K562 (cell line): ENCODE measurements around the gene BLVRA. TPM values are rescaled to one million over a fixed set of nuclear protein-coding genes. Genes with fewer than 3 reads are reported as not detected.

ENCODE experiments used
- ATAC-seq: fragments of 200-7000 bp; cut with Tn5 transposase; 3 replicates; pipeline ENCODE4 v1.9.1; 2020; ENCODE audit warnings: moderate library complexity
- BruUV-seq: library from RNA; stranded (reverse); fragments of 400-500 nt; replicated peaks from 2 replicates; lab custom pipeline; 2021; lab: Mats Ljungman, UMichigan
- CTCF ChIA-PET: fragments of 300-600 bp; formaldehyde crosslinking; extraction: SDS; loops from one replicate; lab custom pipeline; 2021; ENCODE audit warnings: low intra/inter-chr PET ratio; lab: Yijun Ruan, JAX
- POLR2A ChIA-PET: fragments of 300-600, 350-650 bp; sonication (Branson Sonifier 250); formaldehyde crosslinking; extraction: SDS; loops from one replicate; lab custom pipeline; 2021; ENCODE audit warnings: antibody characterized with exemption, inconsistent platforms; lab: Yijun Ruan, JAX
- DNase-seq, 4 experiments: peaks; one replicate each; pipeline versions ENCODE4 v3.0.0 to v3.0.0-alpha.2; 2011 to 2018; ENCODE audit warnings: low spot score in 3 of 4, mixed read lengths in 3 of 4; ENCODE audit errors: extremely low read depth in 1 of 4
- FAIRE-seq: peaks from 2 replicates; lab custom pipeline; 2011; peaks lifted over from hg19 to GRCh38; lab: Jason Lieb, UNC
- H2AFZ ChIP-seq: 2 replicates; pipeline ENCODE4 v1.6.0; 2011; ENCODE audit warnings: low read depth, low read length, control low read depth, inconsistent platforms
- H3K27ac ChIP-seq: fragments of 200-600 bp; 3 replicates; pipeline ENCODE4 v1.8.0; 2011; ENCODE audit warnings: low read depth, mild to moderate bottlenecking, control low read depth, inconsistent platforms, low read length, moderate library complexity, mixed read lengths; ENCODE audit errors: extremely low read depth
- H3K27me3 ChIP-seq, 2 experiments: fragments of 300-600 bp in 1 of 2; 2 replicates in 1 of 2; 3 replicates in 1 of 2; pipeline versions ENCODE4 v1.6.0 to v1.8.0; 2011; ENCODE audit warnings: inconsistent platforms in 2 of 2, low read length in 2 of 2, mild to moderate bottlenecking in 1 of 2, mixed read lengths in 1 of 2, moderate library complexity in 1 of 2; ENCODE audit not compliant: control insufficient read depth in 2 of 2, insufficient read depth in 2 of 2
- H3K36me3 ChIP-seq: fragments of 300-600 bp; 3 replicates; pipeline ENCODE4 v1.8.0; 2011; ENCODE audit warnings: mild to moderate bottlenecking, low read length, inconsistent platforms; ENCODE audit not compliant: control insufficient read depth, insufficient read depth
- H3K4me1 ChIP-seq, 2 experiments: fragments of 200-600 bp in 1 of 2; replicated peaks in 1 of 2; 2 replicates in 1 of 2; 3 replicates in 1 of 2; pipeline versions ENCODE4 v1.5.1 to v1.8.0; 2011; ENCODE audit warnings: inconsistent platforms in 2 of 2, low read length in 2 of 2, mild to moderate bottlenecking in 1 of 2, mixed read lengths in 1 of 2, moderate library complexity in 1 of 2; ENCODE audit not compliant: control insufficient read depth in 2 of 2, insufficient read depth in 2 of 2
- H3K4me2 ChIP-seq: 2 replicates; pipeline ENCODE4 v1.6.1; 2011; ENCODE audit warnings: low read length, control low read depth, inconsistent platforms, mixed read lengths; ENCODE audit not compliant: insufficient read depth
- H3K4me3 ChIP-seq: fragments of 200-600 bp; sonication (generic), shearing (Covaris generic); 2 replicates; pipeline ENCODE4 v1.5.1; 2016; ENCODE audit warnings: control low read depth, inconsistent platforms
- H3K79me2 ChIP-seq: fragments of 200-600 bp; 3 replicates; pipeline ENCODE4 v1.8.0; 2011; ENCODE audit warnings: low read length, inconsistent platforms; ENCODE audit not compliant: control insufficient read depth, insufficient read depth
- H3K9ac ChIP-seq, 2 experiments: 2 replicates each; pipeline versions ENCODE4 v1.6.0 to v1.6.1; 2011; ENCODE audit warnings: low read depth in 2 of 2, low read length in 2 of 2, control low read depth in 1 of 2, inconsistent platforms in 1 of 2, mild to moderate bottlenecking in 1 of 2, mixed read lengths in 1 of 2; ENCODE audit not compliant: insufficient read depth in 1 of 2
- H3K9me1 ChIP-seq: one replicate; pipeline ENCODE4 v1.6.0; 2011; ENCODE audit warnings: inconsistent platforms, mild to moderate bottlenecking, low read length, moderate library complexity; ENCODE audit not compliant: control insufficient read depth, insufficient read depth
- H3K9me3 ChIP-seq: replicated peaks from 2 replicates; pipeline ENCODE4 v1.5.1; 2011; ENCODE audit warnings: low read depth, low read length, inconsistent platforms; ENCODE audit not compliant: control insufficient read depth, insufficient read depth
- H4K20me1 ChIP-seq: replicated peaks from 2 replicates; pipeline ENCODE4 v1.6.1; 2011; ENCODE audit warnings: low read length, inconsistent platforms, mixed read lengths; ENCODE audit not compliant: control insufficient read depth, insufficient read depth
- FOXM1 ChIP-seq, 2 experiments: fragments of 450-650 bp in 1 of 2; sonication (generic) in 1 of 2; formaldehyde crosslinking in 1 of 2; IDR thresholded peaks; 2 replicates each; pipeline versions ENCODE4 v1.6.1 to v1.9.0; 2017 to 2022; ENCODE audit warnings: low read depth in 2 of 2, mild to moderate bottlenecking in 2 of 2, missing genetic modification reagents in 1 of 2, moderate library complexity in 1 of 2
- HNRNPL ChIP-seq: fragments of 200-400 bp; formaldehyde crosslinking; IDR thresholded peaks from 2 replicates; pipeline ENCODE4 v1.6.1; 2017; ENCODE audit warnings: low read depth, mild to moderate bottlenecking, low read length
- KAT7 ChIP-seq: sonication (generic); formaldehyde crosslinking; IDR thresholded peaks from 2 replicates; pipeline ENCODE4 v1.8.0; 2022; ENCODE audit warnings: missing genetic modification reagents, mild to moderate bottlenecking, borderline replicate concordance
- LEF1 ChIP-seq: fragments of 450-650 bp; IDR thresholded peaks from 2 replicates; pipeline ENCODE4 v1.6.1; 2016; ENCODE audit warnings: mild to moderate bottlenecking
- NBN ChIP-seq: fragments of 450-650 bp; IDR thresholded peaks from 2 replicates; pipeline ENCODE4 v1.6.1; 2016; ENCODE audit warnings: low read depth, mild to moderate bottlenecking
- OTX1 ChIP-seq: fragments of 450-650 bp; formaldehyde crosslinking; IDR thresholded peaks from 2 replicates; pipeline ENCODE4 v1.4.0; 2022; ENCODE audit warnings: mild to moderate bottlenecking
- SREBF1 ChIP-seq: fragments of 150-350 bp; IDR thresholded peaks from 2 replicates; pipeline ENCODE4 v1.6.1; 2014; ENCODE audit warnings: antibody characterized with exemption, low read depth, low read length, borderline replicate concordance
- SRSF1 ChIP-seq: fragments of 200-400 bp; formaldehyde crosslinking; IDR thresholded peaks from 2 replicates; pipeline ENCODE4 v1.6.1; 2017; ENCODE audit warnings: mild to moderate bottlenecking, low read depth, low read length, moderate library complexity
- TEAD4 ChIP-seq, 2 experiments: sonication (generic) in 1 of 2; formaldehyde crosslinking in 1 of 2; IDR thresholded peaks; 2 replicates each; pipeline versions ENCODE4 v1.6.1 to v1.8.0; 2012 to 2022; ENCODE audit warnings: borderline replicate concordance in 1 of 2, inconsistent platforms in 1 of 2, low read length in 1 of 2, mild to moderate bottlenecking in 1 of 2, missing genetic modification reagents in 1 of 2
- TGIF2 ChIP-seq: sonication (generic); formaldehyde crosslinking; IDR thresholded peaks from 2 replicates; pipeline ENCODE4 v1.8.1; 2022; ENCODE audit warnings: mild to moderate bottlenecking, missing genetic modification reagents, moderate library complexity
- TRIM28 ChIP-seq: fragments of 450-650 bp; IDR thresholded peaks from 2 replicates; pipeline ENCODE4 v1.6.1; 2017
- ZBTB12 ChIP-seq: fragments of 250-450 bp; sonication (Bioruptor Pico); IDR thresholded peaks from 2 replicates; pipeline ENCODE4 v1.4.0; 2020
- ZBTB8A ChIP-seq: fragments of 450-650 bp; IDR thresholded peaks from 2 replicates; pipeline ENCODE4 v1.6.1; 2018; ENCODE audit warnings: mild to moderate bottlenecking, moderate library complexity; ENCODE audit not compliant: partially characterized antibody
- ZC3H8 ChIP-seq: fragments of 450-650 bp; IDR thresholded peaks from 2 replicates; pipeline ENCODE4 v1.6.1; 2017
- in situ Hi-C: fragments of 300-500 bp; cut with MboI; formaldehyde crosslinking; loops from 4 replicates; pipeline ENCODE4 v1.15.0; 2018; ENCODE audit warnings: inconsistent platforms, mixed read lengths
- intact Hi-C: fragments of 100-400 bp; cut with micrococcal nuclease; formaldehyde crosslinking; loops from 2 replicates; pipeline ENCODE4 v1.14.2; 2022
- polyA plus RNA-seq, 8 experiments: library from polyadenylated mRNA; depleted of rRNA in 4 of 8; stranded (reverse) in 5 of 8; unstranded in 3 of 8; fragments of >200 nt; fragmentation: Nextera tagmentation in 2 of 8; fragmentation: Illumina TruSeq in 1 of 8; extraction: Ambion mirVana in 2 of 8; extraction: Trizol in 1 of 8; gene quantifications; 2 replicates each; pipeline versions ENCODE4 v1.2.1 to v1.2.3, GENCODE V29; 2011 to 2014; ENCODE audit warnings: inconsistent platforms in 1 of 8, missing spikeins in 1 of 8
- total RNA-seq, 7 experiments: library from RNA; depleted of rRNA in 6 of 7; stranded (reverse); fragments of >200 nt in 6 of 7; fragmentation: Illumina TruSeq in 2 of 7; extraction: Trizol in 2 of 7; gene quantifications; 2 replicates each; pipeline versions ENCODE4 v1.2.1 to v1.2.3, GENCODE V29; 2011 to 2021; ENCODE audit warnings: low replicate concordance in 1 of 7
- TF ChIP-seq, protein P1 (sequence below): sonication (generic); formaldehyde crosslinking; IDR thresholded peaks from 2 replicates; pipeline ENCODE4 v1.8.1; 2023; ENCODE audit warnings: mild to moderate bottlenecking, missing genetic modification reagents
- TF ChIP-seq, protein P2 (sequence below): sonication (generic); formaldehyde crosslinking; IDR thresholded peaks from 2 replicates; pipeline ENCODE4 v1.8.0; 2023; ENCODE audit warnings: missing genetic modification reagents, mild to moderate bottlenecking, borderline replicate concordance

Gene BLVRA
- total and polyA plus RNA-seq, 9 of the 15 experiments (the other 6 are each of a cell fraction or from before 2014, with no cell fraction given): 48.5 to 147 (median 61.5) TPM

DNA sequence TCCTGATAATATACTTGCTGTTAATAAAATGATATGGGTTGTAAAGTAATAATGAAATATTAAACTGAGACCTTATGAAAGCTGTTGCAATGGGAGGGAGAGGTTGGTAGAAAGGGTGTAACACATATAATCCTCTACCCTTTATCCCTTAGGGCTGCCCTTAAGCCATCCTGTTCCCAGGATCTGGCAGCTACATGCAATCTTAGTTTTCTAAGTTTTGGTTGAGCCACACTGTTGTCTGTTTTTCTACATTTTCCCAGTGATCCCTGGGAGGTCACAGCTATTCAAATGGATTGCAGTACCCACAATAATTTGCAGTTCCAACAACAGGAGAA lies 35.5 kb upstream of the BLVRA start:
- BruUV-seq: no TSS peak
- POLR2A ChIA-PET: no interaction called here
- Histone ChIP-seq H3K9me1 (no peaks in the 10 kb centered on the region), H3K4me1 (peaks cover 3% of the 10 kb centered on the region in 2 experiments; a peak in 3 of 5 replicates), H3K79me2 (peaks cover 98% of the 10 kb centered on the region), H3K9me3 (no peaks in the 10 kb centered on the region), H3K27me3 (no peaks in the 10 kb centered on the region), H3K9ac (no peak overlapping the region), H3K4me3 (no peak overlapping the region), H3K36me3 (peaks cover 35% of the 10 kb centered on the region), H3K4me2 (no peak overlapping the region), H4K20me1 (no peaks in the 10 kb centered on the region; the same call in 1 of the 2 replicates), H2AFZ (no peak overlapping the region), H3K27ac (no peak overlapping the region)
- DNase-seq (no peak), FAIRE-seq (no peak), ATAC-seq (no peak)
- in situ Hi-C loops (no loop called here), intact Hi-C loops (no loop called here)
- CTCF ChIA-PET: no interaction called here
- TF ChIP-seq HNRNPL (no peak), TGIF2 (CRISPR knock-in tag) (no peak), FOXM1 (IDR thresholded peaks at IDR 0.05; ENCODE audit: low read depth) (no peak), FOXM1 (CRISPR knock-in tag; IDR thresholded peaks at IDR 0.05; ENCODE audit: low read depth) (no peak), SRSF1 (no peak), ZBTB8A (no peak), SREBF1 (no peak), NBN (no peak), ZC3H8 (no peak), OTX1 (CRISPR knock-in tag) (no peak), TRIM28 (no peak), ZBTB12 (CRISPR knock-in tag) (no peak), KAT7 (CRISPR knock-in tag) (no peak), LEF1 (no peak), TEAD4 (IDR thresholded peaks at IDR 0.05; ENCODE audit: low read length) (no peak), TEAD4 (CRISPR knock-in tag; IDR thresholded peaks at IDR 0.05; ENCODE audit: borderline replicate concordance) (no peak)
- TF ChIP-seq, protein P1, sequence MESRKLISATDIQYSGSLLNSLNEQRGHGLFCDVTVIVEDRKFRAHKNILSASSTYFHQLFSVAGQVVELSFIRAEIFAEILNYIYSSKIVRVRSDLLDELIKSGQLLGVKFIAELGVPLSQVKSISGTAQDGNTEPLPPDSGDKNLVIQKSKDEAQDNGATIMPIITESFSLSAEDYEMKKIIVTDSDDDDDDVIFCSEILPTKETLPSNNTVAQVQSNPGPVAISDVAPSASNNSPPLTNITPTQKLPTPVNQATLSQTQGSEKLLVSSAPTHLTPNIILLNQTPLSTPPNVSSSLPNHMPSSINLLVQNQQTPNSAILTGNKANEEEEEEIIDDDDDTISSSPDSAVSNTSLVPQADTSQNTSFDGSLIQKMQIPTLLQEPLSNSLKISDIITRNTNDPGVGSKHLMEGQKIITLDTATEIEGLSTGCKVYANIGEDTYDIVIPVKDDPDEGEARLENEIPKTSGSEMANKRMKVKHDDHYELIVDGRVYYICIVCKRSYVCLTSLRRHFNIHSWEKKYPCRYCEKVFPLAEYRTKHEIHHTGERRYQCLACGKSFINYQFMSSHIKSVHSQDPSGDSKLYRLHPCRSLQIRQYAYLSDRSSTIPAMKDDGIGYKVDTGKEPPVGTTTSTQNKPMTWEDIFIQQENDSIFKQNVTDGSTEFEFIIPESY (CRISPR knock-in tag): no peak
- TF ChIP-seq, protein P2, sequence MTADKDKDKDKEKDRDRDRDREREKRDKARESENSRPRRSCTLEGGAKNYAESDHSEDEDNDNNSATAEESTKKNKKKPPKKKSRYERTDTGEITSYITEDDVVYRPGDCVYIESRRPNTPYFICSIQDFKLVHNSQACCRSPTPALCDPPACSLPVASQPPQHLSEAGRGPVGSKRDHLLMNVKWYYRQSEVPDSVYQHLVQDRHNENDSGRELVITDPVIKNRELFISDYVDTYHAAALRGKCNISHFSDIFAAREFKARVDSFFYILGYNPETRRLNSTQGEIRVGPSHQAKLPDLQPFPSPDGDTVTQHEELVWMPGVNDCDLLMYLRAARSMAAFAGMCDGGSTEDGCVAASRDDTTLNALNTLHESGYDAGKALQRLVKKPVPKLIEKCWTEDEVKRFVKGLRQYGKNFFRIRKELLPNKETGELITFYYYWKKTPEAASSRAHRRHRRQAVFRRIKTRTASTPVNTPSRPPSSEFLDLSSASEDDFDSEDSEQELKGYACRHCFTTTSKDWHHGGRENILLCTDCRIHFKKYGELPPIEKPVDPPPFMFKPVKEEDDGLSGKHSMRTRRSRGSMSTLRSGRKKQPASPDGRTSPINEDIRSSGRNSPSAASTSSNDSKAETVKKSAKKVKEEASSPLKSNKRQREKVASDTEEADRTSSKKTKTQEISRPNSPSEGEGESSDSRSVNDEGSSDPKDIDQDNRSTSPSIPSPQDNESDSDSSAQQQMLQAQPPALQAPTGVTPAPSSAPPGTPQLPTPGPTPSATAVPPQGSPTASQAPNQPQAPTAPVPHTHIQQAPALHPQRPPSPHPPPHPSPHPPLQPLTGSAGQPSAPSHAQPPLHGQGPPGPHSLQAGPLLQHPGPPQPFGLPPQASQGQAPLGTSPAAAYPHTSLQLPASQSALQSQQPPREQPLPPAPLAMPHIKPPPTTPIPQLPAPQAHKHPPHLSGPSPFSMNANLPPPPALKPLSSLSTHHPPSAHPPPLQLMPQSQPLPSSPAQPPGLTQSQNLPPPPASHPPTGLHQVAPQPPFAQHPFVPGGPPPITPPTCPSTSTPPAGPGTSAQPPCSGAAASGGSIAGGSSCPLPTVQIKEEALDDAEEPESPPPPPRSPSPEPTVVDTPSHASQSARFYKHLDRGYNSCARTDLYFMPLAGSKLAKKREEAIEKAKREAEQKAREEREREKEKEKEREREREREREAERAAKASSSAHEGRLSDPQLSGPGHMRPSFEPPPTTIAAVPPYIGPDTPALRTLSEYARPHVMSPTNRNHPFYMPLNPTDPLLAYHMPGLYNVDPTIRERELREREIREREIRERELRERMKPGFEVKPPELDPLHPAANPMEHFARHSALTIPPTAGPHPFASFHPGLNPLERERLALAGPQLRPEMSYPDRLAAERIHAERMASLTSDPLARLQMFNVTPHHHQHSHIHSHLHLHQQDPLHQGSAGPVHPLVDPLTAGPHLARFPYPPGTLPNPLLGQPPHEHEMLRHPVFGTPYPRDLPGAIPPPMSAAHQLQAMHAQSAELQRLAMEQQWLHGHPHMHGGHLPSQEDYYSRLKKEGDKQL (CRISPR knock-in tag): no peak
